Thyroid gland (tissue), 4 donors: ENCODE data around the gene FDX1. TPM values are rescaled to one million over a fixed set of nuclear protein-coding genes. Genes with fewer than 3 reads are reported as not detected.
A peak's percentile ranks its signal among the peaks of the same experiment; 100 is the strongest.

Source experiments
- DNase-seq, 2 donors: peaks; one replicate each; pipeline ENCODE4 v3.0.0-alpha.2; 2019
- H3K27ac ChIP-seq, 3 donors: fragments of 200-600 bp; sonication (generic); 1 replicate in 2 of 3; 2 replicates in 1 of 3; pipeline ENCODE4 v1.5.1; 2016 to 2019; ENCODE audit warnings: mild to moderate bottlenecking in 1 of 3, moderate library complexity in 1 of 3
- H3K27me3 ChIP-seq: fragments of 200-600 bp; sonication (generic); one replicate; pipeline ENCODE4 v1.5.1; 2019
- H3K36me3 ChIP-seq, 2 donors: fragments of 200-600 bp; sonication (generic); one replicate each; pipeline ENCODE4 v1.5.1; 2016 to 2019
- H3K4me1 ChIP-seq, 2 donors: fragments of 200-600 bp; sonication (generic); one replicate each; pipeline ENCODE4 v1.5.1; 2017 to 2019
- H3K4me3 ChIP-seq, 3 donors: fragments of 200-600 bp; sonication (generic); replicated peaks in 1 of 3; 1 replicate in 2 of 3; 2 replicates in 1 of 3; pipeline ENCODE4 v1.5.1; 2016; ENCODE audit warnings: mild to moderate bottlenecking in 1 of 3
- H3K9me3 ChIP-seq: fragments of 200-600 bp; sonication (generic); one replicate; pipeline ENCODE4 v1.5.1; 2017
- POLR2A ChIP-seq, 2 donors: fragments of 450-650 bp; IDR thresholded peaks; one replicate each; pipeline ENCODE4 v1.6.1; 2017; ENCODE audit warnings: antibody characterized with exemption in 2 of 2, mild to moderate bottlenecking in 2 of 2, moderate library complexity in 1 of 2
- WGBS, 2 donors: methylation state at CpG; one replicate each; pipeline ENCODE4 v1.1.5; 2017; 5-methylcytosine and 5-hydroxymethylcytosine counted together
- intact Hi-C: fragments of 100-400 bp; cut with DNase I; formaldehyde crosslinking; loops from one replicate; pipeline ENCODE4 v1.15.1; 2023
- total RNA-seq, 4 donors: library from RNA; depleted of rRNA; stranded (reverse); fragments of >200 nt; gene quantifications; one replicate each; pipeline ENCODE4 v1.2.3, GENCODE V29; 2016
- TF ChIP-seq, protein P1 (sequence below), 6 experiments: fragments of 200-600 bp in 3 of 6; fragments of 450-650 bp in 3 of 6; sonication (generic) in 3 of 6; IDR thresholded peaks; one replicate each; pipeline ENCODE4 v1.5.1; 2016 to 2019; ENCODE audit warnings: antibody characterized with exemption in 6 of 6, mild to moderate bottlenecking in 2 of 6, inconsistent platforms in 1 of 6, moderate library complexity in 1 of 6

Gene FDX1
- total RNA-seq, 4 donors from 2014 or later: 28.9 to 58.5 (median 39.6) TPM

DNA sequence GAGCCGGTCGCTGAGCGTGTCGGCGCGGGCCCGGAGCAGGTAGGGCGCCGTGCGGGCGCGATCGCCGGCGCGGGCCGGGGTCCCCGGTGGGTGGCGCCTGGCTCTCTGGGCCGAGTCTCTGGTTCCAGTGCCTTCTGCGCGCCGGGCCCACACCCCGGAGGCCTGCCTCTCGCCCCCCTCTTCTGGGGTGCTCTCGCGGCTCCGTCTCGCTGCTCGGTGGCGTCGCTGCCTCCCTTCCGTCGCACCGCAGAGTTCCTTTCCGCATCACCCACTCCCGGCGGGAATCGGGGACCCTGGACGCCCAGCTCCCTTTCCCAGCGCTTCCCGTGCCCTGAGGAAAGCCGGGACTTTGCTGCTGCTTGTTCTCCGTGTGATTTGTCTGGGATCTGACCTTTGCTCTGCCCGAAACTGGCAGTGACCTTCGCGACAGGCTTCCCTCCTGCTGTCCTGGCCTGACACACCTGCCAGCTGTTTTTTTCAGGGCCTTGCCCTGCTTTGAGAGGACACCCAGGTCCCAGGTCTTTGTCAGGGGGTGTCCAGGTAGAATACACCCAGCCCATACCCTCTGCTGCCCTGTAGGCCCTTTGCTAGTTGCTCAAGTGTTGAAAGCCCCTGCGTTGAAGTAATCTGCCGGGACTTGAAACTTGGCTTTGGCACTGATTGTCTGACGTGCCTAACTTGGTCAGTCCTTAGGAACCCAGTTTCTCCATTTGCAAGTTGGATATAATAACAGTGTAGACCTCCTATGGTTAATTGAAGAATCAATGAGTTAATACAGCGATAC, 711 bp downstream of the FDX1 start:
- peak; percentile 65 to 67 for DNase-seq
- Histone ChIP-seq H3K27me3 (no peaks in the 10 kb centered on the region), H3K4me3 (peak overlapping the region; percentile 56 to 74 (median 61)), H3K27ac (peak overlapping the region; percentile 88 to 92 (median 89)), H3K9me3 (no peaks in the 10 kb centered on the region), H3K36me3 (no peaks in the 10 kb centered on the region), H3K4me1 (peaks cover 38 to 41% of the 10 kb centered on the region in 2 donors)
- TF ChIP-seq, protein P1, sequence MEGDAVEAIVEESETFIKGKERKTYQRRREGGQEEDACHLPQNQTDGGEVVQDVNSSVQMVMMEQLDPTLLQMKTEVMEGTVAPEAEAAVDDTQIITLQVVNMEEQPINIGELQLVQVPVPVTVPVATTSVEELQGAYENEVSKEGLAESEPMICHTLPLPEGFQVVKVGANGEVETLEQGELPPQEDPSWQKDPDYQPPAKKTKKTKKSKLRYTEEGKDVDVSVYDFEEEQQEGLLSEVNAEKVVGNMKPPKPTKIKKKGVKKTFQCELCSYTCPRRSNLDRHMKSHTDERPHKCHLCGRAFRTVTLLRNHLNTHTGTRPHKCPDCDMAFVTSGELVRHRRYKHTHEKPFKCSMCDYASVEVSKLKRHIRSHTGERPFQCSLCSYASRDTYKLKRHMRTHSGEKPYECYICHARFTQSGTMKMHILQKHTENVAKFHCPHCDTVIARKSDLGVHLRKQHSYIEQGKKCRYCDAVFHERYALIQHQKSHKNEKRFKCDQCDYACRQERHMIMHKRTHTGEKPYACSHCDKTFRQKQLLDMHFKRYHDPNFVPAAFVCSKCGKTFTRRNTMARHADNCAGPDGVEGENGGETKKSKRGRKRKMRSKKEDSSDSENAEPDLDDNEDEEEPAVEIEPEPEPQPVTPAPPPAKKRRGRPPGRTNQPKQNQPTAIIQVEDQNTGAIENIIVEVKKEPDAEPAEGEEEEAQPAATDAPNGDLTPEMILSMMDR (IDR thresholded peaks at IDR 0.05): no peak
- TF ChIP-seq POLR2A (IDR thresholded peaks at IDR 0.05): no peak
- WGBS, 2 donors: 0 to 2% methylated on average over 4 to 11 of the region's 51 CpGs
- intact Hi-C loops: loop anchor here (5.0 kb wide), 2 partner anchors 53 to 483 kb away; no protein-coding TSS in a partner anchor

DNA sequence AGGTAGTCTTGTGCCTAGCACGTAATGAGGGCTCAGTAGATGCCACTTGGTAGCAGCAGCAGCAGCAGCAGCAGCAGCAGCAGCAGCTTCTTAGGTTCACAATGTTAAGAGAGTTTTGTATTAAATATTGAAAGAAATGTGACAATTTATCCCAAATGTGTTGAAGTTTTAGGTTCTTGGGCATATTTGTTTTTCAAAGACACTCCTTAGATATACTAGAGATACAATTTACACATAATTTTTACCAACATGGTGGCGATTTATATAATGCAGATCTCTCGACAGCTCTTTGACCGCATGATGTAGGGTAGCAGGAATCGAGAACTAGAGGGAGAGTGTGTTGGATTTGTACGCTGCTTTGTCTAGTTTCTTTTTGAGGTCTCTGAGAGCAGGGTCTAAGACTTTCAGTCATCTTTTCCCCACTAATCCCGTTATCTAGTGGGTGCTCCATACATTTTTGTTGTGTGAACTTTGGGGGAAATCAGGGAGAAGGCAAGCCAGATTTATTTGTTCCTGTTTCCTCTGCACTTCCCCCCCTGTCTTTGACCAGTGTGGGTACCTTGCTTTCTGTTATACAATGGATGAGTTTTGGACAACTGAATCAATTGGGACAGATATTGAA, 1.4 kb downstream of the FDX1 start:
- no peaks in the 10 kb centered on the region for H3K36me3 ChIP-seq
- TF ChIP-seq, protein P1 (IDR thresholded peaks at IDR 0.05): peak in 1 of 6 experiments; percentile 10
- no peak for TF ChIP-seq POLR2A (IDR thresholded peaks at IDR 0.05)
- H3K4me1 ChIP-seq: peaks cover 44 to 46% of the 10 kb centered on the region in 2 donors
- H3K9me3 ChIP-seq: no peaks in the 10 kb centered on the region
- H3K27ac ChIP-seq: peak overlapping the region; percentile 88 to 92 (median 89)
- intact Hi-C loops: loop anchor here (5.0 kb wide), 2 partner anchors 54 to 484 kb away; no protein-coding TSS in a partner anchor
- no peak for DNase-seq
- 13 to 14% methylated on average over 7 of the region's 7 CpGs for WGBS, 2 donors
- peak overlapping the region; percentile 56 to 74 (median 61) for H3K4me3 ChIP-seq
- H3K27me3 ChIP-seq: no peaks in the 10 kb centered on the region

DNA sequence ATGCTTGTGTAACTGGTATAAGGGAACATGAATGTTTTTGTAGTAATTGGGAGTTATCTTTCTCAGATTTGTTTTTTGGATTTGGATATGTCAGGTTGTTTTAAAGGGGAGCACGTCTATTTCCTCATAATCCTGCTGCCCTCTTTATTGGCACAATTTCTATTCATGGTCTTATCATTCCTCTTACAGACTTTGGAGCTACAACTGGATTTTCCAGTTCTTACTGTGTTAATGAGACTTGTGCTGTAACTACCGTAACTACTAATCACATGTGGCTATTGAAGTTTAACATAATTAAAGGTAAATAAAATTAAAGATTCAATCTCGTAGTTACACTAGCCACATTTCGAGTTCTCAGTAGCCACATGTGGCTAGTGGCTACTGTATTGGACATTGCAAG, 1.9 kb downstream of the FDX1 start:
- intact Hi-C loops: loop anchor here (5.0 kb wide), 2 partner anchors 54 to 484 kb away; no protein-coding TSS in a partner anchor
- DNase-seq: no peak
- peak overlapping the region; percentile 44 to 92 (median 89) for H3K27ac ChIP-seq
- peak overlapping the region; percentile 13 to 74 (median 56) for H3K4me3 ChIP-seq
- no peaks in the 10 kb centered on the region for H3K9me3 ChIP-seq
- H3K4me1 ChIP-seq: peaks cover 47 to 52% of the 10 kb centered on the region in 2 donors
- H3K27me3 ChIP-seq: no peaks in the 10 kb centered on the region
- TF ChIP-seq, protein P1 (IDR thresholded peaks at IDR 0.05): no peak
- TF ChIP-seq POLR2A (IDR thresholded peaks at IDR 0.05): no peak
- no peaks in the 10 kb centered on the region for H3K36me3 ChIP-seq
- WGBS, 2 donors: 28 to 37% methylated on average over 4 of the region's 4 CpGs

DNA sequence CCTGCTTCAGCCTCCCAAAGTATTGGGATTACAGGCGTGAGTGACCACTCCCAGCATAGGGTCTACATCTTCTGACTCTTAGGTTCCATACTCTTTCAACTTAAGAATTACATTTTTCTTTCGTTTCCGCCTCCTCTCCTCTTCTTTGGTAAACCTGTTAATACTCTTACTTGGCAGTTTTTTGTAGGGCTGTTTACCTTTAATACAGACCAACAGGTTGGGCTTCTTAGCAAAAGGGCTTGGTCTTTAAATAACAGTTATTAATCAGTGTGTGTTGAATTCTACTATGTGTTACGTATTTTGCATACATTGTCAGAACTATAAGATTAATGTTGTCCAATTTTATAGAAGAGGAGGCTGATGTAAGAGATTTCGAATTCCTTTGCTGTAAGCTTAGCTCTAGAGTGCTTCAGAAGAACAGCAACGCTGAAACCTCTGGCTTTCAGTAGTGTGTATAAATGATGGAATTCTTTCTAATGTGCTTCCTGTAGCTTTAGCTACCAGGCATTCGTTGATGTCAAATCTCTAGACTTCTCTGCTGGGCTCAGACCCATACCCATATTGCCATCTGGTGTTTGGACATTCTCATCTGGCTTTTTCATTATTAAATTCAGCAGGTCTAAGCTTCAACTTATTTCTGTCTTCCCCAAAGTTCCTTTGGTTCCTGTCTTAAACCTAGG, 3.1 kb downstream of the FDX1 start:
- intact Hi-C loops: loop anchor here (5.0 kb wide), 2 partner anchors 56 to 486 kb away; no protein-coding TSS in a partner anchor
- peak overlapping the region; percentile 3 to 89 (median 84) for H3K27ac ChIP-seq
- WGBS, 2 donors: 59 to 64% methylated on average over 7 of the region's 7 CpGs

More for the DNA sequence above, 3.1 kb downstream of the FDX1 start:
- Histone ChIP-seq H3K9me3 (no peaks in the 10 kb centered on the region), H3K4me1 (peaks cover 53 to 56% of the 10 kb centered on the region in 2 donors), H3K27me3 (no peaks in the 10 kb centered on the region), H3K4me3 (no peak overlapping the region), H3K36me3 (no peaks in the 10 kb centered on the region)
- DNase-seq: no peak
- TF ChIP-seq POLR2A (IDR thresholded peaks at IDR 0.05): no peak
- TF ChIP-seq, protein P1 (IDR thresholded peaks at IDR 0.05): no peak
